Measurements from ENCODE around the gene GRHPR.

GRCh38 chr9:37378613-37379004, 43.9 kb upstream of the GRHPR start:
- TF ChIP-seq SMAD4 (CRISPR knock-in tag; IDR thresholded peaks at IDR 0.05) (no peak), ZNF121 (CRISPR knock-in tag; IDR thresholded peaks at IDR 0.05) (no peak), FOXJ3 (CRISPR knock-in tag; IDR thresholded peaks at IDR 0.05; ENCODE audit: borderline replicate concordance) (no peak), MXD4 (CRISPR knock-in tag; IDR thresholded peaks at IDR 0.05; ENCODE audit: borderline replicate concordance) (no peak), ZNF512 (CRISPR knock-in tag; IDR thresholded peaks at IDR 0.05; ENCODE audit: borderline replicate concordance) (no peak), E2F1 (CRISPR knock-in tag; IDR thresholded peaks at IDR 0.05) (no peak), CTCF (IDR thresholded peaks at IDR 0.05) (no peak), JUN (CRISPR knock-in tag; IDR thresholded peaks at IDR 0.05) (no peak), ETV6 (CRISPR knock-in tag; IDR thresholded peaks at IDR 0.05) (no peak), ZNF423 (CRISPR knock-in tag; IDR thresholded peaks at IDR 0.05) (no peak), ATF3 (CRISPR knock-in tag; conservative IDR thresholded peaks at IDR 0.05) (no peak), ATF2 (CRISPR knock-in tag; IDR thresholded peaks at IDR 0.05; ENCODE audit: borderline replicate concordance, low read depth) (no peak)

Measured in WTC11 (cell line).